Activated gamma-delta T cell treated with Interleukin-2 at 50 U/mL for 16 hours (primary cell): ENCODE results near the gene WDR70.

Experiments
- DNase-seq: peaks from one replicate; pipeline ENCODE4 v3.0.0-alpha.2; 2020

Gene WDR70

GRCh38 chr5:37694867-37695266, 315.7 kb downstream of the WDR70 start:
- no peak for DNase-seq

GRCh38 chr5:37695647-37696046, 316.5 kb downstream of the WDR70 start:
- DNase-seq = no peak

GRCh38 chr5:37696190-37697021, 317.3 kb downstream of the WDR70 start:
- DNase-seq = no peak

GRCh38 chr5:37701868-37702267, 322.8 kb downstream of the WDR70 start:
- no peak for DNase-seq

- no peak for DNase-seq
Measured at GRCh38 chr5:37703841-37704241, 324.7 kb downstream of the WDR70 start.

GRCh38 chr5:37704406-37704805, 325.3 kb downstream of the WDR70 start:
- DNase-seq = no peak

GRCh38 chr5:37709020-37709419, 329.9 kb downstream of the WDR70 start:
- no peak for DNase-seq

GRCh38 chr5:37710965-37711364, 331.8 kb downstream of the WDR70 start:
- DNase-seq = no peak

GRCh38 chr5:37712750-37713149, 333.6 kb downstream of the WDR70 start:
- no peak for DNase-seq

GRCh38 chr5:37714756-37715155, 335.6 kb downstream of the WDR70 start:
- no peak for DNase-seq

GRCh38 chr5:37715361-37715760, 336.2 kb downstream of the WDR70 start:
- DNase-seq = no peak

- DNase-seq = no peak
Measured at GRCh38 chr5:37715992-37716391, 336.9 kb downstream of the WDR70 start.

GRCh38 chr5:37716405-37716804, 337.3 kb downstream of the WDR70 start:
- DNase-seq = no peak

- no peak for DNase-seq
Measured at GRCh38 chr5:37717276-37717612, 338.1 kb downstream of the WDR70 start.

- no peak for DNase-seq
Measured at GRCh38 chr5:37717613-37718431, 338.7 kb downstream of the WDR70 start.

GRCh38 chr5:37720550-37720952, 341.4 kb downstream of the WDR70 start:
- DNase-seq = no peak

GRCh38 chr5:37721447-37721871, 342.3 kb downstream of the WDR70 start:
- DNase-seq = no peak

GRCh38 chr5:37722236-37723161, 343.4 kb downstream of the WDR70 start:
- DNase-seq = peak; percentile 7

GRCh38 chr5:37723162-37723961, 344.2 kb downstream of the WDR70 start:
- no peak for DNase-seq

GRCh38 chr5:37724395-37725125, 345.4 kb downstream of the WDR70 start:
- DNase-seq = no peak

- DNase-seq = no peak
Measured at GRCh38 chr5:37725185-37725584, 346.1 kb downstream of the WDR70 start.
